ENCODE results near the gene SPRED2.

SPRED2 gene

DNA sequence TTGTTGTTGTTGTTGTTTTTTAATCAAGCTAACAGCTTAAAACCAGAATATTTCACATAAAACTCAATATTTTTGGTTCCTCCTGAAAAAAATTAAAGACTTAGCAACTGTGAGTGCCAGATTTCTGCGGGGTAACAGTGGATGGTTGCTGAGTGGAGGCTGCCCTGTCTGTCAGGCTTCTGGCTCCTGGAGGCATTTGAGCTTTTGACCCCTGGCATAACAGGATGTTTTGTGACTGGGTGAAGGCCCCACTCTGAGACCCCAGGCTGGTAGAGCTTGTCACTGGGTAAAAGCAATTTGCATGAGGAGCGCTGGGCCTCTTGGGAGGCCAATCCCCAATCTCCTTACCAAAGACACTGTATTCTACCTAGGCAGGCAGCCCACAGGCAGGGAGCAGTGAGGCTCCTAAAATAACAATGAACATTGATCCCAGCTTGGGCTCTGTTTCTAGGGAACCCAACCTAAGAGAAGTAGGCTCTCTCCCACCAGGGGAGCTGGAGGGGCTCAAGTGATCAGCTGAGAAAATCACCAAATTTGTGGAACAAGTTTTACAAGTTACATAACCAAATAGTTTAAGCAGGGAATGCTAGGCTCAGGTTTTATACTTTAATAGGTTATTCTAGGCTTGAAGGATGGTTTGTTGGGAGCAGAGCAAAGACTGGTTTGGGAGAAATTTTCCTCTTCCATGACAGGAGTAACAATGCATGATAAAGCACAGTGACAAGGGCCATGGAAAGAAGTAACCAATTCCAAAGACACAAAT lies 5.9 kb upstream of the SPRED2 start:
- DNase-seq (ENCODE audit: low spot score), result no peak

DNA sequence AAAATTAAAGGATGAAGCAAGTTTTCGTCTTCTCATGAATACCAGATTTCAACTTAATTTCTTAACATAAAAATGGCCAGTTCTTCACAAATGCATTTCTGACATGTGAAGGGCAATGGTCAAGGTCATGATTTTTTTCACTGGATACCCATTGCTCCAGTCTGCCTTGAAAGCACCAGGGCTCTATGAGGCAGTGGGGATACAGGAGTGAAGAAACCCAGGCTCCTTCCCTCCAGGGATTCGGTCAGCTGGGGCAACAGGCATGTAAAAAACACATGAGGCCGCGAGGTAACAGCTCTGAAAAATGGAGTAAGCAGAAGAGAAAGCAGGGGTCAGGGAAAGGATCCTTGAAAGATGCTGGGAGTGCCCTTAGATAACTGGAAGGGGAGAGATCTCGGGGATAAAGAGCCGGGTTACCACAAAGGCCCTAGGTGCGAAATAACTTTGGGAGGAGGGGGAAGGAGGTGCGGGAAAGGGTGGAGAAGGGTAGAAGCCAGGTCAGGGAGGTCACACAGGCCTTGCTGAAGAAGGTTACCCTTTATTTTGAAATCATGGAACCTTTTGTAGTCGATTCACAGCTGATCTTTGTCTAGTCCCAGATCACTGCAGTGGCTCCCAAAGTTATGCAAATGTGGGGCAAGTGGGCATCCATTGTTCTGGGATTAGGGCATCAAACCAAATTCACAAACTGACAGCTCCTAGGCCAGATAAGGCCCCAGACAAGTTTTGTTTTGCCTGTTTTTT lies 5.2 kb upstream of the SPRED2 start:
- no peak for DNase-seq (ENCODE audit: low spot score)

DNA sequence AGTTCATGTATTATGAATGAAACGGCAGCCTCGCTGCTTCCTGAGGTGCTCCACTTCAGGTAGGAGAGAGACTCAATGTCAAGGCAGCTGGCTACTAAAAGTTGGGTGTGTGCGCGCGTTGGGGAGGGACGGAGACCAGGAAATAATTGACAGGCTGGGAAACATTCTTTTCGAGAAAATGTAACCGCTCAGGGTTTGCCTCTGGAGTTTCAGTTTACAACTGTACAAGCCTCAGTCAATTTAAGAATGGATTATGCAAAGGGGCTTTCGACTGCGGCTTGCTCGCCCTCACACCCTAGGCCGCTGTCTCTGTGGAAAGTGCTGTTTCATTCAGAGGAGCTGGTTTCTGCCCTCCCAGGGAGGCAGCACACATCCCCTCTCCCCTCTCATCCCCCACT lies 4.4 kb upstream of the SPRED2 start:
- DNase-seq (ENCODE audit: low spot score), result no peak

DNA sequence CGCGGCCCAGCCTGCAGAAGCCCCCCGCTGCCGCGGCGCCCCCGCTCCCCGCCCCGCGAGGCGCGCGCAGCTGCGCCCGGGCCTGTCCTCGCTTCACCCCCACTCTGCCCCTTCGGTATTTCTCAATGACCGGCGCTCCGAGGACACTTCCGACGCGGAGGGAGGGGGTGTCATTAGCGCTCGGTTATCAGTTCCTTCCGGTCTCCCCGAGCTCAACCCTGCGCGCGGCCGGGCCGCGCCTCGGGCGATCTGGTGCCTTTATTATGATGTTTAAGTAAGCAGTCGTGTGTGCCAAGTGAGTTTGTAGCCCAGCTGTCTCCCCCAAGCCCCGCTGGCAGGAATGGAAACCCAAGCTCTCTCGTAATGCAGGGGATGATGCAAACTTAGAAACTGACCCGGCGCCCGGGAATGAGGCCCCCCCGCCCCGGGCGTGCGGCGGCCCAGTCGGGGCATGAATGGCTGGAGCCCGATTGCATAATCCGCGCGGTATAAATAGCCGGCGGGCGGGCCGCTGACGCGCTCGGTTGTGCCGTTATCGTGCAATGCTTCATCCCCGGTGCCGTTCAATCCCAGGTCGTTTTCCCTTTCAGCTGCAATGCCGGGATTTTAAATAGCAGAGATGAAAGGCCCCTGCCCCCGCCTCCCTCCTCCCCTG lies 3.9 kb upstream of the SPRED2 start:
- peak; percentile 17 for DNase-seq (ENCODE audit: low spot score)

DNA sequence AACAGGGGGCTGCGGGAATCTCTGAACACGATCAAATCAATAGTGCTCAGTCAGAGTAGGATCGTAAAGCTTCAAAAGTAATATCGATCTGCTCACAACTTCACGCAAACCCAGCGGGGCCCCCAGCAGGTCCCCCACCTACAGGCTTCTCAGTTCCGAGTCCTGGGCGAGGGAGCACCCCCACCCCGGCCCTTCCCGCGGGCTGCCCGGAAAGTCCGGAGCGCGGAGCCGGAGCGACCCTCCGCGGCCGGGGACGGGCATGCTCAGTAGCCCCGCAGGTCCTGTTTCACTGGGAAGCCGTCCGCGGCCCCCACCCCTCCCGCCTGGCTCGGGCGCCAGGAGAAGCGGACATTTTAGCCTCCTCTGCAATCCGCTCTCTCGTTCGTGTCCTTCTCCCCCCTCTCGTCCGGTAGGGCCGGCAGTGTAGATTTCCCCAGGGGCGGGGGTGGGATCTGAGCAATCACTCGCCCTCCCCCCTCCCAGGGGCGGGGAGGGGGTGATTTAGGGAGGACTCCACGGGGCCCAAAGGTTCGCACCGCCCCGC lies 3.3 kb upstream of the SPRED2 start:
- peak; percentile 10 for DNase-seq (ENCODE audit: low spot score)

DNA sequence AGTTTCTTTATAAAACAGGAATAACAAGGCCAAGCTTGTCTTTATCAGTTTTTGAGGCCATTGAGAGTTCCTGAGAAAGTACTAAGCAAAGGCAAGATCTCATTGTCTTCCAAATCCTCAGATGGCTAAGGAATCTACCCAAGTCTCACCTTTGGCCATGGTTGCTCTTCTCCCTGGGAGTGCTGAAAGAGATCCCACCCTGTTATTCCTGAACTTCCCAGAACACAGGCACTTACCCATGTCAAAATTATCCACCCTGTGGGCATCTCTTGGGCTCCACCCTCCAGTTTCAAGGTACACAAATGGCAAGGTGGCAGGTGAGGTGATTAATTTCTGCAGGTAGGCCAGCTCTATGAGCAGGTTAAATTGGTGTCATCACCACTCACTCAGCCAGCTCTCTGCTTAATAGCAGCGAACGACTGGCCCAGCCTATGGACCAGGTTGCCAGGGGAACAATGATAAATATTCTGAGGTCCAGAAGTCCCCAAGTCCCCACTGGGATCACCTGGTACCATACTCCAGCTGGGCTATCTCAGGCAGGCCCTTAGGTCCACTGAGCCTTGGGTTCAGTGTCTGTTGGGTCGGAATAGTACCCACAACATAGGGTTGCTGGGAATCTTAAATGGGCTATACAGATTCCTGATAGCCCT lies 2.3 kb upstream of the SPRED2 start:
- no peak for DNase-seq (ENCODE audit: low spot score)

DNA sequence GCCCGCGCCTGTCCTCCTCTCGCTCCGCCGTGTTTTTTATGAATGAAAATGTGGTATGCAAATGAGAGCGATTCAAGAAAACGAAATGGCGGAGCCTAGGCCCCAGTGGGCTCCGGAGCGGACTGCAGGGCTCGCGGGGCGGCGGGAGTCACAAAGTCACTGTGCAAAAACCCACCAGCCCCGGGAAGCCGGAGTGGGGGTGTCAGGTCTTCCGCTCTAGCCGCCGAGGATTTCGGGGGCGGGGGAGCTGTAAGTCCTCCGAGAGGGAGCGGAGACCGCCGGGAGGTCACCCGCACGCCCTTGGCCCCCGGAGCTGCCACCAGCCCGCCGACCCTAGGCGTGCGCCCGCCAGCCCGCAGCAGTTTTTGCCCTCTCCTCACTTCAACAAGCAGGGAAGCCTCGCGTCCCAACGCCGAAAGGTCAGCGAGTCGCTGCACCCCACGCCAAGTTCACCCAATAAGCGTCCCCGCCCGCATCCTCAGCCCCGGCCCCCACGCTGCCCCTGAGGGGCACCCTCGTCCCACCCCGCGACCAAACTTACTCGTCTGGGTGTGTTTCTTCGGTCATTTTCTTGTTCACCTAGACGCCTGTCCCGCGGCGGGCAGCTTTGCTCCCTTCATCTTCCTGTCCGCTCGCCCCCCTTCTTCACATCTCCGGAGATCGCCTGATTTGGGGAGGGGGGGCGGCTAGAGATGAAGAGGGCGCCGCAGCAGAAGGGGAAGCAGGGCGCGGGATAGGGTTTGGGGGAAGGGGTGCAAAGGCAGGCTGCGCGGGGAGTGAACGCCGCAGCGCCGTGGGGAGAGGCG lies 775 bp downstream of the SPRED2 start:
- DNase-seq (ENCODE audit: low spot score), result peak; percentile 37

DNA sequence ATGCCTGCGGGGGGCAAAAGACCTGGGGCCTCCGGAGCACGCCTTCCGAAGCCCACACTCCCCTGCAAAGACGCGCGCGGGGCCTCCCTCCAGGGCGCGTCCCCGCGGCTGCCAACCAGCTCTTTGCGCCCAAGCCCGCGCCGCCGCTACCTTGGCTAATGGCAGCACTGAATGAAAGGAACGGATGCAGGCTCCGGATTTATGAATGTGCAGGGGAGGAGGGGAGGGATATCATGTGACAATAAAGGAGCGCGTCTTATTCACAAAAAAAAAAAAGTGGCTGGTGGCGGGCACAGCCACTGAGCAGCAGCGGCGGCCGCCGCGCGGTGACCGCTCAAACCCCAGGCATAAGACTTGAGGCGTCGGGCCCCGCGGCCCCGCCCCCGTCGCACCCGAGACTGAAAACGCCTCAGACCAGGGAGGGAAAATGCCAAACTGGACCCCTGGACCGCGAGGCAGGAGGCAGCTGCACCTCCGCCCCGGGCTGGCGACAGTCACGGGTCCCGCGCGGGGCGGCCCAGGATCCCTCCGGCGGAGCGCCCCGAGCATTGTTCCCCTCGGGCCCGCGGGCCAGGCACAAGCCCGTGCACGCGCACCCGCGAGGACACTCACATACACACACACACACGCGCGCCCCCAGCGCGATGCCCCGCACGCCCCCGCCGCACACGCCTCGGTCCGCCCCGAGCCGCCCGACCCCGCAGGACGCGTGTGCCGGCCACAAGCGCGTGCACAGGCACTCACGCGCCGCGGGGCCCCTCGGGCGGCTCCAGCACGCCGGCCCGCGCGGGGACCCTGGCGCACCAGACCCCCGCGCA lies 1.6 kb downstream of the SPRED2 start:
- DNase-seq (ENCODE audit: low spot score), result peak; percentile 52

DNA sequence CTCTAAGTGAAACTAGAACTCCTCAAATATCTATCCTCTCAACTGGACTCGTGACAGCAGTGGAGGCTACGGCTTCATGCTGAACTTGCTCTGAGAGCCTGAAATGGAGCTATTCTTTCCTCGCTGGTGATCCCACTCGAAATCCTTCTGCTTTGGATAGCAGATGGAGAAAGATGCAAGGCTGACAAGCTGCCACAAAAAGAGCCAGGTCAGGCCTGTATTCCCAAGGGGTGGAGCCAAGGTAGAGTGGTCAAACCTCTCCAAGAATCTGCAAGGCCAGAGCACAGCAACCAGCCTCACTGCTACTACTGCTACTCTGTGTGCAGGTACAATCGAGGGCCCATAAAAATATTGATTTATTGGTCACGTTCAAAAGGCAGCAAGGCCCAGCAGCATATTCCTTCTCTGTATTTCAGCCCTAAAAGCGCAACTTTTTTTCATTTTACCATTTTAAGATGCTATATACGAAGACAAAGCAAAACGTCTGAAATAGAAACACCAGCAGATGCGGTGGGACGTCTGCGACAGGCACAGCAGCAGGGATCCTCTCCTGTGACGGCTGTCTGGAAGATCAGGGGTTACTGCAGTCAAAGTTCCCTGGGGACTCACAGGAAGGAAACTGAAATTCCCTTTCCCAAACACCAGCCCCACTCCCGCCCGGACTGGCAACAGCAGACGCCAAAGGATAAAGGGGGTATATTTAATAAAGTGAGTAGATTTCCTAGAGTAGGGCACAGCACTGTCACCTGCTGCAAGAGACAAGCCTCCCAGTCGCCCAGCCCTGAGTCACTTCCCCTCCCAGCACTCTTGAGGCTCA lies 2.4 kb downstream of the SPRED2 start:
- DNase-seq (ENCODE audit: low spot score), result no peak

DNA sequence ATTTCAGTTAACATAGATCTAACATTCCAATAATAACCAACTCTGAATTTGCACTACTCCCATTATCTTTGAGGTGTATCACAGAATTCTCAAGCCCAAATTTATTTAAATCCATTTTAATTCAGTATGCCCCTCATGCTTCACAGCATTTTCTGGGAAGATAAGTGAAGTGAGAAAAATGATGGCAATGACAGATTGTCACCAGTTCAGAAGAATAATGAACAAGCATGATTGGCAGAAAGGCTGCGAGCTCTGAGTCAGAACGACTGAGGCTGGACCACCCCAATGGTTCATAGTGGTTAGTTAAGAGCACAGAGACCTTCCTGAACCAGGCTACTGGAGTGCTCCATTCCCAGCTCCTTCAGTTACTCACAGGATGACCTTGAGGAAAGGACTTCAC lies 4.9 kb downstream of the SPRED2 start:
- DNase-seq (ENCODE audit: low spot score), result no peak

DNA sequence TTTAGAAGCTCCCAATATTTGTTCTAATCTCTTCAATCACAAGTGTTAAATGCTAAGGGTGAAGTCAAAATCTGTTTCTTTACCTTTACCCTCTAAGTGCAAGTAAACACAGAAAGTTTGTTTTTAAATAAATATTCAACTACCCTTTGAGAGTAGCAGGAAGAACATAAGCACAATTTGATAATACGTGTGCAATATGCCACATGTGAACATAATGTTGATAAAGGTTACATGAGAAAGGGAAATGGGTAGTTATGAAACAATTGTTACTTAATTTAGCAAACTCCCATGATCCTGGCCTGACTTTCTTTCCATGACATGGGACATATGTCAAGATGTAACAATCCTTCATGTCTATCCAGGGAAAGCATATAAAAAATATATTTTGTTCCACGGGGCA lies 7.1 kb downstream of the SPRED2 start:
- no peak for DNase-seq (ENCODE audit: low spot score)

DNA sequence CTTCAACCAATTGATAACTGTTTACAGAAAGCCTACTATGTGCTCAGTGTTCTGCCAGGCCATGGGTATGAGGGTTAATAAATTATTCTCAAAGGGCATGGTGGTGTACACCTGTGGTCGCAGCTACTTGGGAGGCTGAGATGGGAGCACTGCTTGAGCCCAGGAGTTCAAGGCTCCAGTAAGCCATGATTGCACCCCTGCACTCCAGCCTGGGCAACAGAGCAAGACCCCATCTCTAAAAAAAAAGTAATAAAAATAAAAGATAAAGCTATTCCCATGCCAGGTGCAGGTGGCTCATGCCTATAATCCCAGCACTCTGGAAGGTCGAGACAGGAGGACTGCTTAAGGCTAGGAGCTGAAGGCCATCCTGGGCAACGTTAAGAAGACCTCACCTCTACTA lies 8.0 kb downstream of the SPRED2 start:
- DNase-seq (ENCODE audit: low spot score), result no peak

DNA sequence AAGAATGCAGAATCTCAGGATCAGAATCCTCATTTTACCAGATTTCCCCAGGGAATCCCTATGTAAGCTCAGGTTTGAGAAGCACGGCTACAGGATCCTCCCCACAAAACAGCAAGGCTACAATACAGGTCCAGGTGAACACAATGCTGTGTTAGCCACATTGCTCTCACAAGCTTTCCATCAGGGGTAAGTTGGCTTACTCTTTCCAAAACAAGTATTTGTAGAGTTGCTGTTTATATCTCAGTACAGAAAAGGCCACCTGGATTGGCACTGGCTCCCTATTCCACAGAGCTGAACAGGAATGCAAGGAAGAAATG lies 11.0 kb downstream of the SPRED2 start:
- DNase-seq (ENCODE audit: low spot score), result no peak

DNA sequence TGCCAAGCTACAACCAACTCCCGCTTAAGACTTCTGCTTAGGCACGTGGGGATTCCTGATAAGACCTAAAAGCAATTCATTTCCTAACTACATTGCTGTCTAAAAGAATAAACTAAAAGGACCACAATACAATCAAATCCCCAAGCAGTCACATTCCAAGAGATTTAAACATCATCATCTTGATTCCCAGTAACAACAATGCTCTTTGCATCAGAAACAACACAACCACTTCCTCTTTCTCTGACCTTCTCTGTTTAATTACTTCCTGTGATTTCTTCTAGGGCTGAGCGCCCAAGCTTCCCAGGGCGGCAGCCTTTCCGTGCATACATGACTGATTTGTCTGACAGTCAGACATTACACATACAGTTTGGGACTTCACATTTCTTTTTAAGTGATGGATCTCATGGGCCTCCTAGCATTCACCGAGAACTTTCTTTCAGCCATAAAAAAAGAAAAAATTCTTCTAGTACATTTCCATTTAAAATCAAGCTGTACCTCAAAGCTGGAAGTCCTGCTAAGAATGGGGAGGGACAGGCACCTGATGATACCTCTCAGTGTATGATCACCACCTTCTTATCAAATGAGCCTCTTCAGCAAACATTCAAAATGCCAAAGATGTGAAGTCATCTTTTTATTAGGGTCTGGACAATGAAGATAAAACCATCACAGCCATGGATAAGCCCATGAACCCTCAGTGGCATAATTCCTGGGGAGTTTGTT lies 11.5 kb downstream of the SPRED2 start:
- no peak for DNase-seq (ENCODE audit: low spot score)

DNA sequence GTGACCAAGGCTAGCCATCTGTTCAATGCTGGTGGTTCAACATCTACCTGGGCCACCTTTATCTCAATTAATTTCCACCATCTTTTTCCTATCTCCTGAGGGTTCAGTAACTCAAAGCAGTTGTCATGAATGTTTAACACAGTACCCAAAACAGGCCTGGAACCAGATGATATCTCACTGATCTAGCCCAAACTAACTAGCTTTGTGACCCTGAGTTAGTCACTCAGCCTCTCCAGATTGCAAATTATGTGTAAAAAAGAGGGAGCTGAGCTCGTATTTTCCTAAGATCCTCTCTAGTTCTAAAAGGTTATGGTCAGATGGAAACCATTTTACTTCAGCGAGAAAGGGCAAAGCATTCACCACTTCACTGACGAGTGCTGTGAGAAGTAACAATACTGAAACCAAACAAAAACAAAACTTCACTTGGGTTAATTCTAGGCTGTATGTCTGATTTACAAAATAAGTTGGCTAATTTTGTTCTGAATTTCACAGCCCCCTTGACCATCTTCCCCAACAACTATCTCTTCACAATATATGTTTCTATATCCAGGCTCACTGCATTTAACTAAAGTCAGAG lies 14.8 kb downstream of the SPRED2 start:
- DNase-seq (ENCODE audit: low spot score), result no peak

DNA sequence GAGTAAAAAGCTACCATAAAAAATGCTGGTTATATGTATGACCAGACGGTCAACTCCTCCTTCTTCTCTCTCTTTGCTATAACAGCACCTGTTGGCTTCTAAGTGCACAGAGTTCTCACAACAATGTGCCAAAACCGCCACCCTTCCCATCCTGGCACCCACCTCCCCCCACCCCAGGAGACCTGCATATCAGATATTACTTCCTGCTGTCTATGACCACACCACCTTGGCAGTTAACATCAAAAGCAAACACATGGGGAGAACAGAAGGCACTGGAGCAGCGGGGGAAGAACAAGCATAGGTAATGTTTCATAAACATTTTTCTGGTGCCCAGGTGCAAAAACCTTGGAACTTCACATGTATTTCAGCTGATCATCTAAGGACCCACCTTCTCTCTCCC lies 15.5 kb downstream of the SPRED2 start:
- no peak for DNase-seq (ENCODE audit: low spot score)

DNA sequence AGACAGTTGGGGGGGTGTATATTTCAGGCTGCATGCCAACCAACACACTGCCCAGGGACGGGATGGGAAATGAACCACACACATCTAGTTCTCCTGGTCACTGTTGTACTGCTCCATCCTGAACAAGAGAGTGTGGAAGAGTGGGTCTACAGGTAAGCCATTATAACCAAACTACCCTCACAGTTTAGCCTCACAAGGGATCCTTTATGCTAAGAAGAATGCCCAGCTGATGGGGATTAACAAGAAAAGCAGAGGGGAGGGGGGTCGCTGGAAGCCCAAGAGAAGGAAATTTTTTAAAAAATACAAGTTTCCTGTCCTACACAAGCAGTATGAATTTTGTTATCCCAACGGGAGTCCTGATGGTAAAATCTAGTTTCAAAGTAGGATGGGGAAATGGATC lies 16.1 kb downstream of the SPRED2 start:
- no peak for DNase-seq (ENCODE audit: low spot score)

DNA sequence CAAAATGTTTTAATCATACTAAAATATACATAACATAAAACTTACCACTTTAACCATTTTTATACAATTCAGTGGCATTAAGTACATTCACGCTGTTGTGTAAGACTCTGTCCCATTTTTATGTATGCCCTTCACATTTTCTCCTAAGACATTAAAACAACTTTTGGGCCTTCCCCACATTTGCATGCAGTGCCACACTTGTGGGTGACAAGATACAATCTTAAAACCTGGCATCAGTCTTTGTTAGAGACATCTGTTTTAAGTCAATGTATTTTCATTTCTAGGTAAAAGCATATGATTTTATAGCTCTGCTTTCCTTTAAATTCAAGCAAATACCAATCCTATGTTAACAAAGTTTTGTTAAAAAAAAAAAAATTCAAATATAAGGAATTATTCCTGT lies 17.3 kb downstream of the SPRED2 start:
- DNase-seq (ENCODE audit: low spot score), result no peak

DNA sequence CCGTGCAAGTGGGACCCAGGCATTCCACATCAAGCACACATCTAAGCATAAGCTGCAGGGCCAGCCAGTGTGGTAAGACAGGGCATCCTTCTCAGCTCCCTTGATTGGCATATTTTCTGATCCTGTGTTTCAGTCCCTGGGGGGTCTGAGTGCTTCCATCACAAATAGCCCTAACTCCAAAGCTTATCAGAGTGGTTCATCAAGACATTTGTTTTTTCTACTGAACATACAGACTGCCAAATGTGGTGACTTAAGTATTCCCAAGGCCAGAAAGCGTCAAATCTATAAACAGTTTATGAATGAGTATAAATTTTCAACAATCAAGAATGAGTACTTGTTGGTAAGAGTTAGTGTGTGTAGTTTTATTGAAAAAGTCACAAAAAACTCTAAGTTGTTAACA lies 18.8 kb downstream of the SPRED2 start:
- DNase-seq (ENCODE audit: low spot score), result no peak

Measured in CD4-positive, alpha-beta T cell treated with Interleukin-15 for 4 hours (primary cell).